GM12865 (cell line): ENCODE data around the gene JAZF1.
A peak's percentile ranks its signal among the peaks of the same experiment; 100 is the strongest.

Source experiments
- DNase-seq: peaks from one replicate; pipeline ENCODE4 v3.0.0; 2010; ENCODE audit warnings: low read depth
- H3K4me3 ChIP-seq: 2 replicates; pipeline ENCODE4 v1.5.1; 2011; ENCODE audit warnings: mild to moderate bottlenecking, low read depth, low read length, control low read depth
- CTCF ChIP-seq: IDR thresholded peaks from 2 replicates; pipeline ENCODE4 v1.5.1; 2011; ENCODE audit warnings: low read length, control low read depth, low read depth, inconsistent platforms; ENCODE audit not compliant: insufficient read depth; ENCODE audit errors: missing control alignments

JAZF1 gene

GRCh38 chr7:28104811-28105210 lies 75.8 kb downstream of the JAZF1 start:
- H3K4me3 ChIP-seq, result no peak overlapping the region
- no peak for TF ChIP-seq CTCF
- no peak for DNase-seq

- no peak for TF ChIP-seq CTCF
- DNase-seq, result no peak
- no peak overlapping the region for H3K4me3 ChIP-seq
Measured at GRCh38 chr7:28104041-28104541, 76.5 kb downstream of the JAZF1 start.

- TF ChIP-seq CTCF, result no peak
- no peak for DNase-seq
Measured at GRCh38 chr7:28102797-28103196, 77.8 kb downstream of the JAZF1 start.

GRCh38 chr7:28096713-28097112 lies 83.9 kb downstream of the JAZF1 start:
- no peak overlapping the region for H3K4me3 ChIP-seq
- peak; percentile 74 for TF ChIP-seq CTCF
- DNase-seq, result peak; percentile 56

More at GRCh38 chr7:28102797-28103196, 77.8 kb downstream of the JAZF1 start:
- no peak overlapping the region for H3K4me3 ChIP-seq

GRCh38 chr7:28095231-28095630 lies 85.4 kb downstream of the JAZF1 start:
- TF ChIP-seq CTCF, result no peak
- no peak for DNase-seq
- H3K4me3 ChIP-seq, result no peak overlapping the region

- peak; percentile 33 for TF ChIP-seq CTCF
- no peak overlapping the region for H3K4me3 ChIP-seq
- peak; percentile 57 for DNase-seq
Measured at GRCh38 chr7:28093623-28094232, 86.9 kb downstream of the JAZF1 start.

- no peak overlapping the region for H3K4me3 ChIP-seq
- no peak for DNase-seq
- no peak for TF ChIP-seq CTCF
Measured at GRCh38 chr7:28091190-28091589, 89.4 kb downstream of the JAZF1 start.
